Retinal pigment epithelial cell (primary cell): ENCODE measurements around the gene HUWE1.

Source experiments
- DNase-seq: peaks from one replicate; pipeline ENCODE4 v3.0.0-alpha.2; 2010; ENCODE audit warnings: low read depth
- H3K4me3 ChIP-seq: 2 replicates; pipeline ENCODE4 v1.5.1; 2011; ENCODE audit warnings: mild to moderate bottlenecking, low read length, control low read depth, moderate library complexity
- CTCF ChIP-seq: conservative IDR thresholded peaks from 2 replicates; pipeline ENCODE4 v1.5.1; 2011; ENCODE audit warnings: low read depth, low read length, control low read depth, inconsistent platforms

The HUWE1 gene

GRCh38 chrX:53718073-53718472 lies 31.6 kb upstream of the HUWE1 start:
- DNase-seq = no peak
- no peak for TF ChIP-seq CTCF

GRCh38 chrX:53717205-53717604 lies 30.7 kb upstream of the HUWE1 start:
- no peak for TF ChIP-seq CTCF

More at GRCh38 chrX:53718073-53718472, 31.6 kb upstream of the HUWE1 start:
- H3K4me3 ChIP-seq = no peak overlapping the region

GRCh38 chrX:53716328-53717088 lies 30.0 kb upstream of the HUWE1 start:
- no peak for DNase-seq
- H3K4me3 ChIP-seq = no peak overlapping the region
- TF ChIP-seq CTCF = no peak

More at GRCh38 chrX:53717205-53717604, 30.7 kb upstream of the HUWE1 start:
- H3K4me3 ChIP-seq = no peak overlapping the region
- DNase-seq = no peak

GRCh38 chrX:53715346-53715924 lies 28.9 kb upstream of the HUWE1 start:
- TF ChIP-seq CTCF = no peak
- H3K4me3 ChIP-seq = no peak overlapping the region
- DNase-seq = no peak

GRCh38 chrX:53714580-53715345 lies 28.2 kb upstream of the HUWE1 start:
- TF ChIP-seq CTCF = no peak
- DNase-seq = no peak
- H3K4me3 ChIP-seq = no peak overlapping the region

GRCh38 chrX:53713987-53714579 lies 27.6 kb upstream of the HUWE1 start:
- no peak for DNase-seq
- no peak overlapping the region for H3K4me3 ChIP-seq
- no peak for TF ChIP-seq CTCF
